Pericardium fibroblast (primary cell): ENCODE measurements around the gene XRCC4. TPM values are rescaled to one million over a fixed set of nuclear protein-coding genes. Genes with fewer than 3 reads are reported as not detected.

Experiments
- total RNA-seq: library from RNA; depleted of rRNA; stranded (reverse); fragments of >200 nt; gene quantifications from 2 replicates; pipeline ENCODE4 v1.2.3, GENCODE V29; 2015

XRCC4 gene
- 2.6 and 8.4 TPM in 2 replicates for total RNA-seq

GRCh38 chr5:83076742-83077661 lies at the start of gene XRCC4, which contains the start of gene TMEM167A:
XRCC4 (plus strand) TSS chr5:83077547; CDS start chr5:83104920, 27,373 bp downstream.
TMEM167A (minus strand) TSS chr5:83077394; CDS start chr5:83077323, 71 bp downstream.

Other genes with a start within 250 kb of the XRCC4 start
- gene TMEM167A, start 153 bp upstream of the XRCC4 start, total RNA-seq: 41.4 and 43.9 TPM in 2 replicates